Measurements from ENCODE around the gene SNX13. TPM values are rescaled to one million over a fixed set of nuclear protein-coding genes. Genes with fewer than 3 reads are reported as not detected.
"Not testable (repeated sequence)": the region's sequence is repeated elsewhere in the genome, so short reads cannot be mapped to it uniquely, and the experiment has no call there.

Gene SNX13
- total RNA-seq, 1 experiment from 2014 or later, result 65.8 TPM

GRCh38 chr7:17854261-17855047, 85.8 kb downstream of the SNX13 start:
- peak; percentile 31 for DNase-seq (ENCODE audit: low read depth)

GRCh38 chr7:17852361-17852760, 87.9 kb downstream of the SNX13 start:
- DNase-seq (ENCODE audit: low read depth), result no peak

- peak; percentile 76 for DNase-seq (ENCODE audit: low read depth)
Measured at GRCh38 chr7:17849504-17849903, 90.8 kb downstream of the SNX13 start.

GRCh38 chr7:17848516-17848915, 91.8 kb downstream of the SNX13 start:
- no peak for DNase-seq (ENCODE audit: low read depth)

- no peak for DNase-seq (ENCODE audit: low read depth)
Measured at GRCh38 chr7:17846935-17847334, 93.4 kb downstream of the SNX13 start.

GRCh38 chr7:17845197-17845547, 95.1 kb downstream of the SNX13 start:
- DNase-seq (ENCODE audit: low read depth), result no peak

GRCh38 chr7:17844514-17845196, 95.6 kb downstream of the SNX13 start:
- peak; percentile 44 for DNase-seq (ENCODE audit: low read depth)

- no peak for DNase-seq (ENCODE audit: low read depth)
Measured at GRCh38 chr7:17844022-17844421, 96.3 kb downstream of the SNX13 start.

- DNase-seq (ENCODE audit: low read depth), result no peak
Measured at GRCh38 chr7:17843041-17843440, 97.3 kb downstream of the SNX13 start.

- no peak for DNase-seq (ENCODE audit: low read depth)
Measured at GRCh38 chr7:17832820-17833355, 107.4 kb downstream of the SNX13 start.

- DNase-seq (ENCODE audit: low read depth), result no peak
Measured at GRCh38 chr7:17832242-17832641, 108.1 kb downstream of the SNX13 start.

GRCh38 chr7:17830206-17830605, 110.1 kb downstream of the SNX13 start:
- DNase-seq (ENCODE audit: low read depth), result peak; percentile 10

GRCh38 chr7:17829001-17829400, 111.3 kb downstream of the SNX13 start:
- DNase-seq (ENCODE audit: low read depth), result no peak

GRCh38 chr7:17822547-17823173, 117.6 kb downstream of the SNX13 start:
- DNase-seq (ENCODE audit: low read depth), result no peak

GRCh38 chr7:17816903-17817302, 123.4 kb downstream of the SNX13 start:
- DNase-seq (ENCODE audit: low read depth), result no peak

GRCh38 chr7:17815318-17815717, 125.0 kb downstream of the SNX13 start:
- no peak for DNase-seq (ENCODE audit: low read depth)

- DNase-seq (ENCODE audit: low read depth), result no peak
Measured at GRCh38 chr7:17814058-17814457, 126.2 kb downstream of the SNX13 start.

GRCh38 chr7:17809215-17809614, 131.1 kb downstream of the SNX13 start:
- DNase-seq (ENCODE audit: low read depth), result not testable (repeated sequence)

- no peak for DNase-seq (ENCODE audit: low read depth)
Measured at GRCh38 chr7:17807242-17807641, 133.1 kb downstream of the SNX13 start.

- no peak for DNase-seq (ENCODE audit: low read depth)
Measured at GRCh38 chr7:17806631-17807030, 133.7 kb downstream of the SNX13 start.

GRCh38 chr7:17802056-17802455, 138.2 kb downstream of the SNX13 start:
- peak; percentile 16 for DNase-seq (ENCODE audit: low read depth)
